SKM-1 treated with dmso at 0.1 percent for 144 hours (cell line): ENCODE measurements around the gene DACH1.
A peak's percentile ranks its signal among the peaks of the same experiment; 100 is the strongest.
"Not testable (repeated sequence)": the region's sequence is repeated elsewhere in the genome, so short reads cannot be mapped to it uniquely, and the experiment has no call there.

Experiments used
- DNase-seq: peaks from one replicate; lab custom pipeline; 2025; ENCODE audit not compliant: unreplicated experiment; lab: John Stamatoyannopoulos, UW

Gene DACH1

DNA sequence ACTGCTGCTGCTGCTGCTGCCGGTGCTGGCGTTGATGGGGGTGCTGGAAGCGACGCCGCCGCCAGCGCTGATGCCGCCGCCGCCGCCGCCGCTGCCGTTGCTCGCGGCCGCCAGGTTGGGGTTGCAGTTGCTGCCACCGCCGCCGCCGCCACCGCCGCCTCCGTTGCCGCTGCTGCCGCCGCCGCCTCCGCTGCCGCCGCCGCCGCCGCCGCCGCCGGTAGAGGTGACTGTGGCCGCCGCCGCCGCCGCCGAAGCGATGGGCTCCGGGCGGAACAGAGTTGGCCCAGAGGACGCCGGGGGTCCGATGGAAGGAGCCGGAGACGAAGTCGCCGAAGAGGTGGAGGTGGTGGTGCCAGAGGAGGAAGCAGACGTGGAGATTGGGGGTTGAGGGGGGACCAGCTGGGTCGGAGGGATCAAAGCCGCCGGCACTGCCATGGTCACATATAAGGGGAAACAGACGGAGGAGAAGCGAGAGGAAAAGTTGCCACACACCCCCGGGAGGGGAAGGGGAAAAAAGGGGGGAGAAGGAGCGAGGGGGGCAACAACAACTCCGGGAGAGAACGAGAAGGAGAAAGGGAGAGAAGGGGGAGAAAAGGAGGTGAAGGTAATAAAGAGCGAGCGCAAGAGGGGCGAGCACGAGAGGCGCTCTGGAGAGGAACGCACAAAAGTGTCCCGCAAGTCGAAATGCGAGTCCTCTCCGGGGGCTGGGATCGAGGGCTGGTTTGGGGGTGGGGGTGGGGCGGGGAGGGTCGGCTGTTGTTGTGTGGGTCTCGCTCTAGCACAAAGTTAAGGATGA, 471 bp downstream of the DACH1 start:
- DNase-seq = peak; percentile 9

DNA sequence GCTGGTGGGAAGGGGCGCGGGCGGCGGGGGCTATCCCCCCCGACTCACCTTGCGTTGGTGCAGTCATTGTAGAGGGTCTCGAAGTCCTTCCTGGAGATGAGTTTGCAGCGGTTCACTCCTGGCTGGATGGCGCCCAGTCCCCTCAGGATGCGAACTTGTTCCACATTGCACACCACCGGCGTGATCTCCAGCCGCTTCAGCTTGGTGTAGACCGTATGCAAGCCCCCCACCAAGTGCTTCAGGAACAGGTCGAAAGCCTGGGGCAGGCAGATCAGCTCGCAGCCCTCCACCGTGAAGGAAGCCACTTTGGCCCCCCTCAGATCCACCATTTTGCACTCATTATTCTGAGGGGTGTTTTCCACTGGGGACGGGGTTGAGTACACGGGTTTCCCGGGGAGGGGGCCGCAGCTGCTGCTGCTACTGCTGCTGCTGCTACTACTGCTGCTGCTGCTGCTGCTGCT, 1.1 kb downstream of the DACH1 start:
- DNase-seq = no peak

DNA sequence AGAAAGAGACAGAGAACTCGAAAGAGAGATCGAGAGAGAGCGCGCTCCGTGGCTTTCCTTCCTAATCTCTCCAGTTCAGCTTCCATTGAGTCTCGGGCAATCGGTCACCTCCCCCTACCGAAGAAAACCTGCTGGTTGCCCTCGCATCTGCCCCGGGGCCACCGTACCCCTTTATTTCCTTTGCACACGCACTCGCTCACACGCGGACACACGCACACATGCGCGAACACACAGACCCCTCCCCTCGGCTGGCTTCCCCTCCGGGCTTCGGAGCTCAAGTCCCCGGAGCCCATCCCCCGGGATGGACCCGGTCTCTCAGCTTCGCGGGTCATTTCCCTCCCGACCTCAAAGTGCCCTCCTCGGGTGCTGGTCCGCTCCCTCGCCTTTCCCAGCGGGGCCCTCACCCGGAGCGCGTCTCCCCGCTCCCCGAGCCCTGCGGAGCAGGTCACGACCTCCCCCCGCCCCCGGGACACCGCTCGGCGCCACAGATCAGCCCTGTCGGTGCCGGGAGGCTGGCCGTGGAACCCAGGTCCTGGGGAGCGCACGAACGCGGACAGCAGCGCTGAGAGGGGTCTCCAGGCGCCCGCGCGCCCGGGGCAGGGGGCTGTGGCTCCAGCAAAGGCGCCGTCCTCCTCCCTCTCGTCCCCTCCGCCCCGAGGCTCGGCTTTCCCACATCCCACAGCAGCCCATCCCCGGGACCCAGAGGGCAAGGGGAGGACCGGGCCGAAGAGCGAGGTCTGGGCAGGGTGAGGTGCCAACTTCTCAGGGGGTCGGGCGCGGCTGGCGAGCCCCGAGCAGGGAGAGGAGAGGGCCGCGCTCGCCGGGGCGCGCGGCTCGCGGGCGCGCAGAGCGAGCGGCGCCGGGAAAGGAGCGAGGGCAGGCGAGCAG, 1.8 kb downstream of the DACH1 start:
- DNase-seq = no peak

DNA sequence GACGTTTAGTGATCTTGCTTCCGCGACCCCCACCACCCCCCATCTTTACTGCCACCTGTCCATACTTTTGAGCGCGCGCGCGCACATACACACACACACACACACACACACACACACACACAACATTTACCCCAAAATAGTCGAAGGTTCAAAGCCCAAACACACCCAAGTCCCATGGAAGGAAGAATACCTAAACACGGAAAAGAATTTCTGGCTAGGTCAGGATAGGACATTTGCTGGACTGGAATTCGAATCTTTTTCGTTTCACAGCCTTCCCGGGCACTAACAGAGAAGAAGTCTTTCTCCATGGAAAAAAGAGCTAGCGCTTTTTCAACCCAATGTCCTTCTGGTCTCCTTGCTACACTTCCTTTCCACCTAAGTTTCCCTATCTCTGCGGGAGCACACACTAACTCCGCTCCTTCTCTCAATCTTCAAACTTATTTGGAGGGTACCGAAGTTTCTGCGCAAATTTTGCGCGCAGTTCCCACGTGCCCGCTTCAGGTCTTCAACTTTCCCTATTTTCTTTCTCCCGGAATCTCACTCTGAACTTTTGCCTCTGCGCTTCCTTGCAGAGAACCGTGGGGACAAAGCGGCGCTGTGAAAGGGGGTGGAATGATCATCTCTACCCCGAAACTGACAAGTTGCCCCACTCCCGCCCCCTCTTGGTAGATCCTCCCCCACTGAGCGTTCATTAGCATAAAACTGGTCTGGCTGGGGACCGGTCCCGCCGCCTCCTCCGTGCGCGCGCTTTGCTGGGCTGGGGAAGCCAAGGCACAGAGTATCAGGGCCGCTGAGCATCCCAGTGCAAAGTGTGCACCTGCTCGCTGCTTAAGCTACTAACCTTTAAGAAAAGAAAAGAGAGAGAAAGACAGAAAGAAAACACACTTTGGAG, 2.7 kb downstream of the DACH1 start:
- no peak for DNase-seq

DNA sequence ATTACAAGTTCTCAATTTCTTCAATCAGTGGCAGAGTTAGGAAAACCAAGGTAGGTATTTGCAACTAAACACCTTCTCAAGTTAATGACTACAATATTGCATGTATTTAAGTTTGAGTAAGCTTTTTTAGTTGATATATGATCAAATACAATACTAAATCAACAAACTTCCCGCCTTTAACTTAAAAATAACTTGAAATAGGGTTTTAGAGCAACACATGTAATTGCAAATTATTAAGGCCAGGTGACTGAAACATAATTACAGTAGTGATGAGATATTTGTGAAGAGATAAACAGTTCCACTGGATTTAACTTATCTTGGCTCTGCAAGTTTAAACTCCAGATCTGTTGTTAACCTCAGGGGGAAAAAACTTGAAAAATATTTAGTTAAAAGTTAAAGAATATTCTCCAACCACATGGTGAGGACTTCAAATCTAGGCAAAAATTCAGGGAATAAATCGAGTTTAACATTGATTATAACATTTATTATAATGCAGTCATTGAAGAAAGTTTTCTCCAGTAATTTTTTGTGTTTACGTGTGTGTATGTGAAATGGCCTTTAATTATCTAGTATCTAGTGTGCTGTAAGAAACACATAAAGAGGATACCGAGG, 3.6 kb downstream of the DACH1 start:
- no peak for DNase-seq

DNA sequence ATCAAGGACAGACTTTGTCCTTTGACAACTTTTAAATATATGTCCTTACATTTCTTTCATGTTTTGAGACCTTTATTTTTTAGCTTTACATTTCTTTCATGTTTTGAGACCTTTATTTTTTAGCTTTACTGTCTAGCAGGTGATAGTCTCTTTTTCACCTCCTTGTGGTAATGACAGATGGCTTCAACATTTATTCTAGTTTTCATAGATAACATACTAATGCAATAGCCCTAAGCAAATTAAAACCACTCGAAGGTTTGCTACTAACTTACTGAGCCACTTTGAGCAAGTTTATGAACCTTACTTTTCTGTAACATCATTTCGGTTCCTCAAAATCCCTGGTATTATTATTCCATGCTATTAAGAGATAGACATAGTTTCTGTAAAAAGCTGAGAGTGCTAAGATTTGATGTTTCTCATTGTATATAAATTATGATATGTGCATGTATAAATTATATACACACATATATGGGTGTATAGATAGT, 4.5 kb downstream of the DACH1 start:
- DNase-seq = no peak

DNA sequence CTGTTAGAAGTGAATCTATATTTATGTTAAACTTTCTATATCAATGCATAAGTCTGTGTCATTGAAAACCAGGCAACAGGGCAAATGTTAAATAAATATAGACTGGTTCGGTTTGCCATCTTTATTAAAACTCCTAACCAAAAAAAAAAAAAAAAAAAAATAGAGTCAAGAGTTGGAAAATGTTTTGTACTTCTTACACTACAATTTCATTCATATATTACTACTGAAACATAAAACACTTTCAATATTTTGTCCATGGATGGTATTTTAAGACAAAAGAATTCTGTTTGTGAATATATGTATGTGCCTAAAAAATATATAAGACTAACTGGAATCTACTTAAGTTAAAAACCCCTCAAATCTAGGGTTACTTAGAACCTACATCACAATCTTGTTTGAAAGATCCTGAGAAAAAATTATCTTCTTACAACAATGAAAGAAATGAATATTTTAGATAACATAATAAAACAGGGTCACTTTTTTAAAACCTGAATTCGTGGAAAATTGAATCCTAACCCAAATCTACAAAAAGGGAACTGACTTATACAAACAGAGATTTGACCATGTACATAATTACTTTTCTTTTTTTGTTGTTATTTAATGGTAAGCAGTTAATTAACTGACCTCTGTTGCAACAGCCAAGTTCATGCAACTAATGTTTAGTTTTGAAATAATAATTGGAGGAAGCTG, 5.1 kb downstream of the DACH1 start:
- DNase-seq = no peak

DNA sequence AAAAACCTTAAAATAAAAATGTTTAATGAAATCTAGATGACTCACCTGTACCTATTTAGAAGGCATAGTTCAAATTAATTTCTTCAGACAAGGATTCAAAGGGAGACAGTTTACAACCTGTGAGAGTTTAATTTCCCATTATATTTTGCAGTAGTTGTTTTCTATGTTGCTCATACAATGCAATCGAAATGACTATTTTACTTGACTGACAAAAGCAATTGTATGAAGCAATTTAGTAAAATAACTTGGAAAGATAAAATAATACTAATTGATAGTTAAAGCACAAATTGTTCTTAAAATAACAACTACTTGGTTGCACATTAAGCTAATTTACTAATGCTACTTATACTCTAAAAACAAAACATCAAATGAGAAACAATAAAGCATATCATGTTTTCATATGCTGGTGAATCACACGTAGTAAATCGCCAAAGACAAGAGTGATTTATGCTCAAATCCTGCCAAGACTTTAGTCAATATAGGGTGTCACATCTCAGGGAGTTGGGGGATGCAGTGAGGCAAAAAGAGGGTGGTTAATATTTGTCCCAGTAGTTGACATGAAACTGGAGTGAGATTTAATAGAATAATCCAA, 6.4 kb downstream of the DACH1 start:
- no peak for DNase-seq

DNA sequence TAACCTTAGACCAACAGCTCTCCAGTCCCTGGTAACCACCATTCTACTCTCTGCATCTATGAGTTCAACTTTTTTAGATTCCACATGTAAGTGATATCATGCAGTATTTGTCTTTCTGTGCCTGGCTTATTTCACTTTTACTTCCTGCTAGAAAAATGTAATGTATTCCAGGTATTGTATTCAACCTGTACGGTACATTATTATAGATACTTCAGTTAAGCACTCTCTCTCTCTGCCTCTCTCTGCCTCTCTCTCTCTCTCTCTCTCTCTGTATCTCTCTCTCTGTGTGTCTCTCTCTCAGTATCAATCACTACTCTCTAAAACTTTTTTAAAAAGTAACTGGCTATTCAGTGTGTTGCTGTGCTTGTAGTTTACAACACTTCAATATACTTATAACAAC, 8.4 kb downstream of the DACH1 start:
- DNase-seq = no peak

DNA sequence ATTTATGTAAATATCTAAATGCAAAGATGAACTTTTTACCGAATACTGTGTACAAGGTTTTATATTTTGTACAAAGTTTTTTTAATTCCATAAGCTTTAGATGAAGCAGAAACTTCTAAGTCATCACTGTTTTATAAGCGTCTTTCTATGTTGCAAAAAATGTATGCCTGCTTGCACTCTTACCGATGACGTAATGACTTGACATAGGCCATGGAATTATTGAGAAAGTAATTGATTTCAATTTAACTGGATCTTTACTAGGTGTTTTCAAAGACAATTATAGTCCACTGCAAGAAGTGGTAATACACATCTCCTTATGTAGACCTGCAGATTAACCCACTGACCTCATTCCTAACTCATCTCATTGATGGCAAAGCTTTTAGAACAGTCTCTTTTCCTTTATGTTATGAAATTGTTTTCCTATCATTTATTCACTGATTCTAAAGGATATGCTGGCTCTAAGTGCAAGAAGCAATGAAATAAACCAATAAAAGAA, 10.4 kb downstream of the DACH1 start:
- DNase-seq = no peak

DNA sequence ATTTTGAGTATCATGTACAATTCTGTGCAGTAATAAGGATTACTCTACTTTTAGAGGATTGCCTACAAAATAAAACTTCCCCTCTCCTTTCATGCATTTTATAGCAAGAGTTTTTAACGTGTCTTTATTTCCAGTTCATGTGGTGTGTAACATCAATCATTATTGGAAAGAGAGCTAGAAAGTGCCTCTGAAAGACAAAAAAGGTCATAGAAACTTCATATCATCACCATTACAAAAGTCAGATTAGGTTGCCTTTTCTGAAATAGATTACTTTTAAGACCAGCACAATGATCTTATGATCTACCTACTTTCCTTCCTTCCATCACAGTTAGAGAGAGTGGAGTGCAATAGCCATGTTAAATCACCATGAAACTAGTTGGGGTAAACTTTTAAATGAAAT, 12.6 kb downstream of the DACH1 start:
- no peak for DNase-seq

DNA sequence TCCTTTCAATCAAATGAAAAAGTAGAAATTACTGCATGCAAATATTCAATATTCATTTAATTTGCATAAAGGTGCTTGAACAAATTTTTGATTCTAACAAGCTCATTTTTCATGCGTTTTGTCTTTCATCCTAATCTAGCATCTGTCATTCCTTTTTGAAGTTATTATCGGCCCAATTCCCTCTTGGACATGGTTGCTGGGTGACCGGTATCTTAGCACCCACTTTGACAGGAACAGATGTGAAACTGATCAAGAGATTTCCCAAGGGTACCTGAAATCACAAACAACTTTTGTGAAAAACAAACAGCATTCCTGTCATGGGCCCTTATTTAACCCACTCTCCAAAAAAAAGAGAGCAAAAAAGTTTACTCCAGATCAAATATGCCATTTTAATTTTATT, 13.3 kb downstream of the DACH1 start:
- DNase-seq = no peak

DNA sequence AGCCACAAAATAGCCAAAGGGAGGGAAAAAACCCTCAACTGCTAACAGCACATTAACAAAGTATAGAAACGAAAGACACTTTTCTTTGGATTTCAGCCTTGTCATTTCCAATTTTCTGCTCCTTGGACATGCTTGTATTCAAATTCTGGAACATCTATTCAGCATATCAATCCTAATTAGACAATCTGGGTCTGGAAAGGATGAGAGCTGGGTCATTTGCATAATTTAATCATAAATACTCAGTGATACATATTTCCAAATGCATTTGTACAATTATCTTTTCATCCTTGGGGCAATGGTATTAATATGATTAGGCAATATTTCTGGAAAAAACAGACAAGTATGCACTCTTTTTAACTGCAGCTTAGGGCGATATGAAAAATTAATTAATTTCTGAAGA, 14.3 kb downstream of the DACH1 start:
- no peak for DNase-seq

DNA sequence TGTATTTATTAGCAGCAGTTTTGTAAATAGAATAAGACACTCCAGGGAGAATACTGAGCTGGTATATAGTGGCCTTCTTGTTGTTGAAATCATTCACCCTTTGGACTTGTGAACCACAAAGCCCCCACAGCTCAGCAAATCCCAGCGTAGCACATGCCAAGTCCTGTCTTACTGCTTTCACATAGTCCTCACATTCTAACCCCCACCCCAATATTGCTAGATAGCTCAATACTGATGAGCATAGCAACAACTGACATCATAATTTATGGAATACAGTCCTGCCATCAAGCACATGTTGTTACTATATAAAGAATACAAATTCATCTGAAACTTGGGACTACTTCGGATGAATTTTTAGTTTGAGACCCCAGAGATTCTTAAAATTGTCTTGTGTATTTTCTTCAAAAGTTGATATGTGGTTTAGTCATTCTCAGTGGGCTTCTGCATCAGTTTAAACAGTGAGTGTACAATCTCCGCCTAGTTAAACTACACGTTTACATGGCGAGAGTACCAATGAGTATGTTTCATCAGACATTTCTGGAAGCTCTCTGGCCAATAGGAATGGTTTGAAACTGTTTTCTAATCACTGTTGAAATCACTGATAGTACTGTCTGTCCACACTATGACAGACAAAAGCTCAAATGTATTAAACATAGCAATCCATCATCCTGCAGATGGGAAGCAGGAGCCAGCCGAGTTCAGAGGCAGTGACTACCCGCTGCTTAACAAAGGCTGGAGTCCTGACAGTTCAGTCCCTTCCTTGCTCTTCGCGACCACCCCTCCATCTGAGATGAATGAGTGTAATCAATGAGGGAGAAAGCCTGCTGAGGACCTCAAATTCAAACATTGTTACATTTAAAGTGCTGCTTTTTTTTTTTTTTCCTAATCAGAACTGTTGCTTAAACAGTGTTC, 15.2 kb downstream of the DACH1 start:
- no peak for DNase-seq

DNA sequence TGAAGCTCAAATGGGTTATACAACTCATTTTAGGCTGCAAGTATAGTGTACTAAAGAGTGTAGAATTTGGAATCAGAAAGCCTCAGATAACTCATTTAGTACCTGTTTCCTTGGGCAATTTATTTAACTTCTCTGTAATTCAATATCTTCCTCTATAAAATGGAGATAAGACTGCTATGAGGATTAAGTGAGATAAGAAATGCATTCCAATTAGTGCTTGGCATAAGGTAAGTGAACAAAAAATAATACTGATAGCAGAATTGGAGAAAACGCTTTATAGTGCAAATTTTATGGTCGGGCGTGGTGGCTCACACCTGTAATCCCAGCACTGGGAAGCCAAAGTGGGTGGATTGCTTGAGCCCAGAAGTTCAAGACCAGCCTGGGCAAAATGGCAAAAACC, 25.0 kb downstream of the DACH1 start:
- no peak for DNase-seq

DNA sequence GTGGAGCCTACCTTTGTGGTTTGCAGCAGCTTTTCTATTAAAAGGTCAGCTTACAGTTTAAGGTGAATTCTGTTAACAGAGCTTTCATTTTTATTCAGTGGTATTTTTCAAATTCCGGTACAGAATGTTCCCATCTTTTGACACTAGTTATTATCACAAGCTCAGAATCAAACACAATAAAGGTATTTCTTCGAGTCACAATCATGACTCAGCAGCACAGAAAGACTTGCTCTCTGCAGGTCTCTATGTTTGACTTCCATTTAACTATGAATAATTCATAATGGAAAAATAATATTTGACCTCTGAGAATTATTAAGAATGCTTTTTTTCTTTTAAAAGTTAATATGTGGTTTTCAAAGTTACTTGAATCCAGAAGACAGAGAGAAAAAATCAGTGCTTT, 28.2 kb downstream of the DACH1 start:
- no peak for DNase-seq

DNA sequence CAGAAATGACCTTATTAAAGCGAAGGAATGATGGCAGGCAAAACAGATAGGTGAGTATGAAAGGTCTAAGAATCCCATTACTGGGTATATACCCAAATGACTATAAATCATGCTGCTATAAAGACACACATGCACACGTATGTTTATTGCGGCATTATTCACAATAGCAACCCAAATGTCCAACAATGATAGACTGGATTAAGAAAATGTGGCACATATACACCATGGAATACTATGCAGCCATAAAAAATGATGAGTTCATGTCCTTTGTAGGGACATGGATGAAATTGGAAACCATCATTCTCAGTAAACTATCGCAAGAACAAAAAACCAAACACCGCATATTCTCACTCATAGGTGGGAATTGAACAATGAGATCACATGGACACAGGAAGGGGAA, 29.4 kb downstream of the DACH1 start:
- not testable (repeated sequence) for DNase-seq

DNA sequence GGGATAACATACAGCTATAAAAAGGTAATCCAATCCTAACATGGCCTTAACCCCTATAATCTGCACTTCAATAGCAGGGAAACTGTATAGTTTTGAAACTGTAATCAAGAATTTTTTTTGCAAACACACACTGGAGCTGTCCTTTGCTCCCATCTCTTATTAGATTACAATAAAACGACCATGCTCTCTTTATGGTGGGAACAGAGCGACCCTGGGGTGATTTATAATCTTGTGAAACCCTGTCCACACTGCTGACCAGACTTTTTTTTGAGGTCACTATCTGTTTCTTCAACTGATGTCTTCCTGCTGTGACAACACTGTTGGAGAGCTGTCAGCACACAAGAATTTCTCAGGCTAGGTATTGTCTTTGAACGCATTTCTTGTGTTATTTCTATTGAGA, 35.3 kb downstream of the DACH1 start:
- no peak for DNase-seq
